Endodermal cell (in vitro differentiated cells): ENCODE measurements around the gene HOXD4. TPM values are rescaled to one million over a fixed set of nuclear protein-coding genes. Genes with fewer than 3 reads are reported as not detected.

ENCODE experiments used
- DNase-seq: peaks from one replicate; pipeline ENCODE4 v3.0.0-alpha.2; 2017
- H3K27ac ChIP-seq: 2 replicates; pipeline ENCODE4 v1.5.1; 2013; ENCODE audit warnings: mild to moderate bottlenecking, low read depth, low read length, moderate library complexity
- H3K27me3 ChIP-seq: 2 replicates; pipeline ENCODE4 v1.6.1; 2013; ENCODE audit warnings: mild to moderate bottlenecking, low read length, moderate library complexity; ENCODE audit not compliant: insufficient read depth, control insufficient read depth, poor library complexity, severe bottlenecking
- H3K36me3 ChIP-seq: 2 replicates; pipeline ENCODE4 v1.7.0; 2013; ENCODE audit warnings: mild to moderate bottlenecking, low read length, moderate library complexity; ENCODE audit not compliant: control insufficient read depth, insufficient read depth
- H3K4me1 ChIP-seq: one replicate; pipeline ENCODE4 v1.7.0; 2013; ENCODE audit warnings: low read length; ENCODE audit not compliant: control insufficient read depth, insufficient read depth
- H3K4me3 ChIP-seq: 2 replicates; pipeline ENCODE4 v1.5.1; 2013; ENCODE audit warnings: mild to moderate bottlenecking, low read length, moderate library complexity
- H3K9ac ChIP-seq: 2 replicates; pipeline ENCODE4 v1.6.1; 2013; ENCODE audit warnings: mild to moderate bottlenecking, low read length, moderate library complexity; ENCODE audit not compliant: poor library complexity, severe bottlenecking; ENCODE audit errors: extremely low read depth
- H3K9me3 ChIP-seq: 2 replicates; pipeline ENCODE4 v1.6.1; 2013; ENCODE audit warnings: mild to moderate bottlenecking, low read length, moderate library complexity; ENCODE audit not compliant: control insufficient read depth
- H3K27ac Mint-ChIP-seq: 2 replicates; pipeline ENCODE4 v1.8.0; 2020; ENCODE audit warnings: mixed read lengths
- H3K27me3 Mint-ChIP-seq: 2 replicates; pipeline ENCODE4 v1.8.0; 2021; ENCODE audit warnings: mild to moderate bottlenecking, mixed read lengths; ENCODE audit not compliant: insufficient read depth
- H3K36me3 Mint-ChIP-seq: 2 replicates; pipeline ENCODE4 v1.8.0; 2020; ENCODE audit warnings: low read depth, mixed read lengths
- H3K4me1 Mint-ChIP-seq: 2 replicates; pipeline ENCODE4 v1.8.0; 2020; ENCODE audit warnings: mixed read lengths
- H3K4me3 Mint-ChIP-seq: 2 replicates; pipeline ENCODE4 v1.8.0; 2020; ENCODE audit warnings: mild to moderate bottlenecking, moderate library complexity, mixed read lengths
- H3K9me3 Mint-ChIP-seq: 2 replicates; pipeline ENCODE4 v1.8.0; 2020; ENCODE audit warnings: mild to moderate bottlenecking, mixed read lengths
- CTCF ChIP-seq: fragments of 200-600 bp; sonication (generic); conservative IDR thresholded peaks from 2 replicates; pipeline ENCODE4 v1.5.0; 2021; ENCODE audit warnings: antibody characterized with exemption, mild to moderate bottlenecking
- WGBS, 2 experiments: methylation state at CpG; one replicate each; pipeline versions ENCODE4 v1.1.5 to v1.1.7; 2013; ENCODE audit warnings: missing lambda C conversion rate in 2 of 2, mixed read lengths in 1 of 2; ENCODE audit not compliant: insufficient coverage in 1 of 2, insufficient read length in 1 of 2; 5-methylcytosine and 5-hydroxymethylcytosine counted together
- total RNA-seq, 2 donors: library from RNA; stranded (reverse); fragmentation: NEBNext Ultra II Directional in 1 of 2; extraction: Animal tissue kit (Norgen Biotek cat#: 25700) in 1 of 2; gene quantifications; 2 replicates in 1 of 2; 3 replicates in 1 of 2; pipeline ENCODE4 v1.2.1, GENCODE V29; 2021

The HOXD4 gene
- total RNA-seq, 2 donors from 2014 or later: not detected

GRCh38 chr2:176156301-176156806 lies 5.0 kb downstream of the HOXD4 start:
- peak; percentile 45 for DNase-seq
- no peak overlapping the region for H3K27ac Mint-ChIP-seq
- no peaks in the 10 kb centered on the region for H3K9me3 ChIP-seq
- no peaks in the 10 kb centered on the region for H3K36me3 ChIP-seq
- H3K4me3 Mint-ChIP-seq: no peak overlapping the region
- H3K27me3 Mint-ChIP-seq: peaks cover 99% of the 10 kb centered on the region
- 13 to 15% methylated on average over 3 to 8 of the region's 8 CpGs for WGBS, 2 experiments
- peaks cover 16% of the 10 kb centered on the region for H3K4me1 Mint-ChIP-seq
- peaks cover 100% of the 10 kb centered on the region for H3K27me3 ChIP-seq
- no peak overlapping the region for H3K9ac ChIP-seq
- no peak overlapping the region for H3K4me3 ChIP-seq
- TF ChIP-seq CTCF: no peak
- H3K27ac ChIP-seq: no peak overlapping the region
- H3K4me1 ChIP-seq: peaks cover 4% of the 10 kb centered on the region
- no peaks in the 10 kb centered on the region for H3K9me3 Mint-ChIP-seq
- no peaks in the 10 kb centered on the region for H3K36me3 Mint-ChIP-seq

GRCh38 chr2:176156807-176157498 lies 5.6 kb downstream of the HOXD4 start, which contains the start of gene HOXD3:
Gene HOXD3 (plus strand): TSS chr2:176157307. CDS start chr2:176169115, 11,808 bp downstream.
- H3K4me3 Mint-ChIP-seq: peak within 1 kb of the TSS; percentile 31
- WGBS, 2 experiments: 3 to 4% methylated on average over 16 to 48 of the region's 48 CpGs
- no peak within 1 kb of the TSS for H3K9ac ChIP-seq

More at GRCh38 chr2:176156807-176157498, 5.6 kb downstream of the HOXD4 start, which contains the start of gene HOXD3:
- TF ChIP-seq CTCF: no peak
- Histone ChIP-seq H3K27ac (peak within 1 kb of the TSS; percentile 67), H3K9me3 (no peaks in the 10 kb centered on the region), H3K36me3 (no peaks in the 10 kb centered on the region), H3K4me1 (peaks cover 4% of the 10 kb centered on the region), H3K4me3 (peak within 1 kb of the TSS; percentile 61), H3K27me3 (peaks cover 100% of the 10 kb centered on the region)
- H3K9me3 Mint-ChIP-seq: no peaks in the 10 kb centered on the region
- no peaks in the 10 kb centered on the region for H3K36me3 Mint-ChIP-seq
- peaks cover 99% of the 10 kb centered on the region for H3K27me3 Mint-ChIP-seq
- H3K27ac Mint-ChIP-seq: no peak within 1 kb of the TSS
- H3K4me1 Mint-ChIP-seq: peaks cover 16% of the 10 kb centered on the region
- DNase-seq: peak; percentile 46
